GM12878 (cell line): ENCODE data around the gene CLCNKA. TPM values are rescaled to one million over a fixed set of nuclear protein-coding genes. Genes with fewer than 3 reads are reported as not detected.

Source experiments
- ATAC-seq: fragments of 200-7000 bp; cut with Tn5 transposase; 3 replicates; pipeline ENCODE4 v1.9.1; 2020; ENCODE audit warnings: mild to moderate bottlenecking, moderate library complexity
- BruUV-seq: library from RNA; stranded (reverse); fragments of 400-500 nt; replicated peaks from 2 replicates; lab custom pipeline; 2021; lab: Mats Ljungman, UMichigan
- CTCF ChIA-PET: fragments of 300-600 bp; sonication (Branson Sonifier 250); formaldehyde crosslinking; extraction: SDS; loops from one replicate; lab custom pipeline; 2021; ENCODE audit warnings: inconsistent platforms; lab: Yijun Ruan, JAX
- POLR2A ChIA-PET: fragments of 350-600 bp; formaldehyde crosslinking; extraction: SDS; loops from one replicate; lab custom pipeline; 2021; ENCODE audit warnings: inconsistent platforms; lab: Charles Lee
- RAD21 ChIA-PET: fragments of 300-600 bp; sonication (Branson Sonifier 250); formaldehyde crosslinking; loops from one replicate; lab custom pipeline; 2023; ENCODE audit warnings: antibody characterized with exemption; ENCODE audit not compliant: unreplicated experiment; lab: Charles Lee
- SMC1A ChIA-PET: fragments of 300-600 bp; sonication (Branson Sonifier 250); formaldehyde crosslinking; loops from one replicate; lab custom pipeline; 2023; ENCODE audit not compliant: unreplicated experiment, uncharacterized antibody; lab: Charles Lee
- DNase-seq: peaks from one replicate; pipeline ENCODE4 v3.0.0-alpha.2; 2011; ENCODE audit warnings: low read depth, low spot score
- FAIRE-seq: peaks from 3 replicates; lab custom pipeline; 2011; peaks lifted over from hg19 to GRCh38; lab: Jason Lieb, UNC
- H2AFZ ChIP-seq: 2 replicates; pipeline ENCODE4 v1.6.0; 2011; ENCODE audit warnings: low read depth, low read length, control low read depth; ENCODE audit not compliant: control insufficient read depth
- H3K27ac ChIP-seq: 2 replicates; pipeline ENCODE4 v1.5.1; 2011; ENCODE audit warnings: control low read depth; ENCODE audit not compliant: control insufficient read depth, insufficient read depth
- H3K27me3 ChIP-seq, 2 experiments: replicated peaks in 1 of 2; 2 replicates each; pipeline versions ENCODE4 v1.6.0 to v1.6.1; 2011; ENCODE audit warnings: low read length in 1 of 2; ENCODE audit not compliant: control insufficient read depth in 2 of 2, insufficient read depth in 2 of 2
- H3K36me3 ChIP-seq, 2 experiments: 2 replicates each; pipeline ENCODE4 v1.5.1; 2011; ENCODE audit warnings: low read length in 1 of 2; ENCODE audit not compliant: control insufficient read depth in 2 of 2, insufficient read depth in 2 of 2
- H3K4me1 ChIP-seq: 2 replicates; pipeline ENCODE4 v1.6.1; 2011; ENCODE audit warnings: mild to moderate bottlenecking, low read length, moderate library complexity, mixed read lengths; ENCODE audit not compliant: control insufficient read depth, insufficient read depth
- H3K4me2 ChIP-seq: 2 replicates; pipeline ENCODE4 v1.6.0; 2011; ENCODE audit warnings: control low read depth; ENCODE audit not compliant: control insufficient read depth, insufficient read depth
- H3K4me3 ChIP-seq: fragments of 200-600 bp; sonication (generic); 2 replicates; pipeline ENCODE4 v1.5.1; 2016
- H3K79me2 ChIP-seq: 2 replicates; pipeline ENCODE4 v1.6.0; 2011; ENCODE audit warnings: low read length; ENCODE audit not compliant: control insufficient read depth, insufficient read depth
- H3K9ac ChIP-seq: 2 replicates; pipeline ENCODE4 v1.8.0; 2011; ENCODE audit warnings: low read length, control low read depth, mixed read lengths; ENCODE audit not compliant: control insufficient read depth, insufficient read depth
- H3K9me3 ChIP-seq: replicated peaks from 3 replicates; pipeline ENCODE4 v1.5.1; 2011; ENCODE audit warnings: mild to moderate bottlenecking, low read length; ENCODE audit not compliant: control insufficient read depth, insufficient read depth
- H4K20me1 ChIP-seq: 2 replicates; pipeline ENCODE4 v1.6.0; 2011; ENCODE audit not compliant: control insufficient read depth, insufficient read depth
- BMI1 ChIP-seq: fragments of 450-650 bp; IDR thresholded peaks from 2 replicates; pipeline ENCODE4 v1.6.1; 2016; ENCODE audit warnings: mild to moderate bottlenecking, moderate library complexity, borderline replicate concordance
- FOXK2 ChIP-seq: fragments of 450-650 bp; IDR thresholded peaks from 2 replicates; pipeline ENCODE4 v1.6.1; 2017; ENCODE audit warnings: mild to moderate bottlenecking, moderate library complexity
- FOXM1 ChIP-seq: IDR thresholded peaks from 2 replicates; pipeline ENCODE4 v1.6.1; 2012; ENCODE audit warnings: low read depth, mild to moderate bottlenecking, inconsistent platforms, low read length, moderate library complexity
- HDGF ChIP-seq: fragments of 450-650 bp; IDR thresholded peaks from 2 replicates; pipeline ENCODE4 v1.6.1; 2016; ENCODE audit warnings: antibody characterized with exemption
- HSF1 ChIP-seq: fragments of 150-350 bp; IDR thresholded peaks from 2 replicates; pipeline ENCODE4 v1.6.1; 2014; ENCODE audit warnings: mild to moderate bottlenecking, low read depth, low read length
- IKZF1 ChIP-seq: fragments of 450-650 bp; conservative IDR thresholded peaks from 2 replicates; pipeline ENCODE4 v1.6.1; 2017; ENCODE audit warnings: antibody characterized with exemption, mild to moderate bottlenecking
- IRF3 ChIP-seq: fragments of 450-650 bp; IDR thresholded peaks from 2 replicates; pipeline ENCODE4 v1.6.1; 2014; ENCODE audit warnings: mild to moderate bottlenecking
- MEF2B ChIP-seq: fragments of 450-650 bp; IDR thresholded peaks from 2 replicates; pipeline ENCODE4 v1.6.1; 2018; ENCODE audit warnings: mild to moderate bottlenecking, moderate library complexity; ENCODE audit not compliant: partially characterized antibody, poor library complexity, severe bottlenecking
- RAD21 ChIP-seq: IDR thresholded peaks from 2 replicates; pipeline ENCODE4 v1.6.1; 2011; ENCODE audit warnings: mild to moderate bottlenecking, low read depth, low read length, moderate library complexity; ENCODE audit not compliant: insufficient read depth
- REST ChIP-seq: IDR thresholded peaks from 2 replicates; pipeline ENCODE4 v1.6.1; 2012; ENCODE audit warnings: mild to moderate bottlenecking, low read depth, low read length
- YBX1 ChIP-seq: fragments of 450-650 bp; IDR thresholded peaks from 2 replicates; pipeline ENCODE4 v1.6.1; 2016; ENCODE audit warnings: antibody characterized with exemption
- YY1 ChIP-seq: IDR thresholded peaks from 2 replicates; pipeline ENCODE4 v1.6.1; 2011; ENCODE audit warnings: low read depth, mild to moderate bottlenecking, low read length
- ZZZ3 ChIP-seq: IDR thresholded peaks from 2 replicates; pipeline ENCODE4 v1.6.1; 2011; ENCODE audit warnings: low read depth; ENCODE audit not compliant: control insufficient read depth, insufficient read length
- WGBS: methylation state at CpG from one replicate; pipeline ENCODE4 v1.1.6; 2016; ENCODE audit warnings: low lambda C conversion rate; ENCODE audit not compliant: insufficient replicate concordance, insufficient coverage; ENCODE audit errors: missing lambda C conversion rate; 5-methylcytosine and 5-hydroxymethylcytosine counted together
- in situ Hi-C: fragments of 300-500 bp; cut with MboI; formaldehyde crosslinking; loops from 9 replicates; pipeline ENCODE4 v1.14.3; 2018; ENCODE audit warnings: mixed read lengths
- intact Hi-C: fragments of 100-400 bp; cut with micrococcal nuclease; formaldehyde crosslinking; loops from one replicate; pipeline ENCODE4 v1.14.2; 2022; ENCODE audit not compliant: unreplicated experiment
- polyA plus RNA-seq, 11 experiments: library from polyadenylated mRNA; depleted of rRNA in 4 of 11; unstranded in 6 of 11; stranded (reverse) in 5 of 11; fragments of >200 nt; fragmentation: Nextera tagmentation in 4 of 11; fragmentation: Illumina TruSeq in 1 of 11; extraction: Ambion mirVana in 4 of 11; extraction: Trizol in 1 of 11; gene quantifications; 1 replicate in 1 of 11; 2 replicates in 10 of 11; pipeline versions ENCODE4 v1.2.1 to v1.2.3, GENCODE V29; 2011 to 2016; ENCODE audit warnings: inconsistent platforms in 2 of 11, missing spikeins in 2 of 11, low read depth in 1 of 11
- total RNA-seq, 4 experiments: library from RNA; depleted of rRNA in 3 of 4; stranded (reverse); fragments of >200 nt in 3 of 4; fragmentation: Illumina TruSeq in 1 of 4; extraction: Trizol in 1 of 4; gene quantifications; 2 replicates each; pipeline versions ENCODE4 v1.2.1 to v1.2.3, GENCODE V29; 2013 to 2021
- TF ChIP-seq, protein P1 (sequence below): IDR thresholded peaks from 2 replicates; pipeline ENCODE4 v1.6.1; 2011; ENCODE audit warnings: mild to moderate bottlenecking, low read depth, low read length, moderate library complexity; ENCODE audit not compliant: insufficient replicate concordance
- TF ChIP-seq, protein P2 (sequence below): fragments of 450-650 bp; IDR thresholded peaks from 2 replicates; pipeline ENCODE4 v1.6.1; 2016; ENCODE audit warnings: mild to moderate bottlenecking

The CLCNKA gene
- total and polyA plus RNA-seq, 10 of the 15 experiments (the other 5 are each of a cell fraction or from before 2014, with no cell fraction given), result 0.02 to 0.15 (median 0.08) TPM; not detected in 6

DNA sequence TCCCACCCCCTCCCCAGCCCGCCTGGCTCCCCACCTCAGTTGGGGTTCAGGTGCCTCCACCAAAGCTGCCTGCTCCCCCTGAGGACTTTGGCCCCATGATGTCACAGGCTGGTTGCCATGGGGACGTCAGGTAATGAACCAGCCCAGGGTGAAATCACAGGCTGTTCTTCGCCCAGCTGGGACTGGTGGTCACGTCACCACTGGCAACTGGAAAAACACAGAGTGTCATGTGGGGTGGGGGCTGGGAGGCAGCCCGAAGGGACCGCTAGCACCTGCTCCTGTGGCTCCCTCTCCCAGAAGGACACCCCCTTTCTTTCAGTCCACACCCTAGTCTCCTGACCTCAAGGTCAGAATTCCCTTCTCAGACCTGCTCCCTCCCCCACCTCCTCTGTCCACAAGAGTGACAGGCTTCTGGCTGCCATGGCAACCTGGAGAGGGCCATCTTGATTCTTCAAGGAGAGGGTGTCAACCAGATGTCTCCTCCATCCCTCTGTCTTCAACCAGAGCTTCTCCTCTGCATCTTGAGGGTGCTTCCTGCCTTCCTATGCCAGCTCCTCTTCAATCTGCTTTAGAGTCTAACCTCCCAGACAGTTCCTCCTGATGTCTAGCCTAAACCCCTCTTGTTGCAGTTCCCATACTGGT lies 45.4 kb downstream of the CLCNKA start:
- Histone ChIP-seq H3K4me1 (no peaks in the 10 kb centered on the region), H3K9ac (no peak overlapping the region), H3K79me2 (no peaks in the 10 kb centered on the region), H2AFZ (no peak overlapping the region), H3K4me3 (no peak overlapping the region), H3K27ac (no peak overlapping the region), H3K9me3 (no peaks in the 10 kb centered on the region), H3K4me2 (no peak overlapping the region), H3K27me3 (no peaks in the 10 kb centered on the region; a peak in 2 of 4 replicates), H3K36me3 (no peaks in the 10 kb centered on the region), H4K20me1 (no peaks in the 10 kb centered on the region)
- WGBS, result 13% methylated on average over 6 of the region's 6 CpGs
- no peak for FAIRE-seq
- SMC1A ChIA-PET, result interaction anchor here (0.5 to 1.6 kb wide), 2 partner anchors 57 to 59 kb away, joined by 3 to 4 read pairs; no protein-coding TSS in a partner anchor
- POLR2A ChIA-PET, result interaction anchor here (1.1 kb wide), 1 partner anchor 170 kb away, joined by 3 read pairs; the partner anchor contains the start of gene CPLANE2
- intact Hi-C loops, result no loop called here
- RAD21 ChIA-PET, result no interaction called here
- CTCF ChIA-PET, result interaction anchor here (0.6 to 5.7 kb wide), 5 partner anchors 12 to 272 kb away, joined by 3 to 42 read pairs (median 3); no protein-coding TSS in a partner anchor
- no TSS peak for BruUV-seq
- no peak for DNase-seq
- in situ Hi-C loops, result no loop called here
- ATAC-seq, result peak; percentile 60
- TF ChIP-seq, protein P1, sequence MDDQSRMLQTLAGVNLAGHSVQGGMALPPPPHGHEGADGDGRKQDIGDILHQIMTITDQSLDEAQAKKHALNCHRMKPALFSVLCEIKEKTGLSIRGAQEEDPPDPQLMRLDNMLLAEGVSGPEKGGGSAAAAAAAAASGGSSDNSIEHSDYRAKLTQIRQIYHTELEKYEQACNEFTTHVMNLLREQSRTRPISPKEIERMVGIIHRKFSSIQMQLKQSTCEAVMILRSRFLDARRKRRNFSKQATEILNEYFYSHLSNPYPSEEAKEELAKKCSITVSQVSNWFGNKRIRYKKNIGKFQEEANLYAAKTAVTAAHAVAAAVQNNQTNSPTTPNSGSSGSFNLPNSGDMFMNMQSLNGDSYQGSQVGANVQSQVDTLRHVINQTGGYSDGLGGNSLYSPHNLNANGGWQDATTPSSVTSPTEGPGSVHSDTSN, result peak; percentile 69
- TF ChIP-seq HDGF (peak; percentile 27; the same call in 1 of the 2 replicates), FOXM1 (no peak), BMI1 (peak; percentile 80), HSF1 (no peak), YY1 (peak; percentile 19; the same call in 1 of the 2 replicates), REST (no peak), IKZF1 (peak; percentile 54; the same call in 1 of the 2 replicates), ZZZ3 (no peak), RAD21 (no peak), IRF3 (no peak), YBX1 (no peak), FOXK2 (no peak), MEF2B (no peak)
- TF ChIP-seq, protein P2, sequence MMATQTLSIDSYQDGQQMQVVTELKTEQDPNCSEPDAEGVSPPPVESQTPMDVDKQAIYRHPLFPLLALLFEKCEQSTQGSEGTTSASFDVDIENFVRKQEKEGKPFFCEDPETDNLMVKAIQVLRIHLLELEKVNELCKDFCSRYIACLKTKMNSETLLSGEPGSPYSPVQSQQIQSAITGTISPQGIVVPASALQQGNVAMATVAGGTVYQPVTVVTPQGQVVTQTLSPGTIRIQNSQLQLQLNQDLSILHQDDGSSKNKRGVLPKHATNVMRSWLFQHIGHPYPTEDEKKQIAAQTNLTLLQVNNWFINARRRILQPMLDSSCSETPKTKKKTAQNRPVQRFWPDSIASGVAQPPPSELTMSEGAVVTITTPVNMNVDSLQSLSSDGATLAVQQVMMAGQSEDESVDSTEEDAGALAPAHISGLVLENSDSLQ, result peak; percentile 94
